HG02623 (cell line): ENCODE measurements around the gene MS4A15.

ENCODE experiments used
- ATAC-seq: cut with Tn5 transposase; IDR thresholded peaks from one replicate; pipeline ENCODE4 v1.9.1; 2021; ENCODE audit warnings: moderate library complexity; ENCODE audit not compliant: unreplicated experiment

Gene MS4A15

GRCh38 chr11:60776167-60776566, 19.5 kb downstream of the MS4A15 start:
- ATAC-seq: no peak

DNA sequence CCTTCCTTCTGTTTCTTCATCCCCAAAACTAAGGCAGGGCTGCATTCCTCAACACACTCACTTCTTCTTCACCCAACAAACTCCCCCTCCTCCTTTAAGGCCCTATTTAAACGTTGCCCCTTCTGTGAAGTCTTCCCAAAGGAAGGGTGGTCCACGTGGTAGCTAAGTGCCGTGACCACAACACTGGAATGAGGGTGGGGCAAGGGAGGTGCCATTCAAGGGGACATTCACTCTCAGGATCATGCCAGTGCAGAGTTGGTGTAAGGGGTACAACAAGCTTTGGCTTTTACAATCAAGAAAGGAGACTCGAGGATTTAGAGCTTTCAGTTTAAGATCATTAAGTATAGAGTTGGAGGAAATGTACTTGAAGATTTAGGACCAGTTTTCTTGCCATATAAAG, 20.4 kb downstream of the MS4A15 start:
- no peak for ATAC-seq

DNA sequence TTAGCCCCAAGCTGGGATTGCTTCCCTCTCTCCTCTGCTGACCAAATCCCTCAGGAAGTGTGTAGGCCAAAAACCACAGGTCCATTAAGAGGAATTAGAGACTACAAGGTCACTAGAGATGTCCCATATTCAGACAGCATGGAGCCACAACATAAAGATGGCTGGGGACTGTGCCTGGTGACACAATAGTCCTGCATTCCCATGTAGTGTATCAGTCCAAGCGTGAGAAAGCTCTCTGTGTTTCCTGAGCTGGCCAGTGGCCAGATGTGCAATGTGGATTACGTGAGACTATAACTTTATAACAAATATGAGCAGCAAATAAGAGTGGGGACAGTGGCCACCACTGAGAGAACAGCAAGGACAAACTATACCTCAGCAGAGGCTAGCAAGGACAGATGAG, 20.9 kb downstream of the MS4A15 start:
- ATAC-seq: no peak

GRCh38 chr11:60780065-60780464, 23.4 kb downstream of the MS4A15 start:
- no peak for ATAC-seq

- ATAC-seq: no peak
Measured at GRCh38 chr11:60780774-60781173, 24.1 kb downstream of the MS4A15 start.

DNA sequence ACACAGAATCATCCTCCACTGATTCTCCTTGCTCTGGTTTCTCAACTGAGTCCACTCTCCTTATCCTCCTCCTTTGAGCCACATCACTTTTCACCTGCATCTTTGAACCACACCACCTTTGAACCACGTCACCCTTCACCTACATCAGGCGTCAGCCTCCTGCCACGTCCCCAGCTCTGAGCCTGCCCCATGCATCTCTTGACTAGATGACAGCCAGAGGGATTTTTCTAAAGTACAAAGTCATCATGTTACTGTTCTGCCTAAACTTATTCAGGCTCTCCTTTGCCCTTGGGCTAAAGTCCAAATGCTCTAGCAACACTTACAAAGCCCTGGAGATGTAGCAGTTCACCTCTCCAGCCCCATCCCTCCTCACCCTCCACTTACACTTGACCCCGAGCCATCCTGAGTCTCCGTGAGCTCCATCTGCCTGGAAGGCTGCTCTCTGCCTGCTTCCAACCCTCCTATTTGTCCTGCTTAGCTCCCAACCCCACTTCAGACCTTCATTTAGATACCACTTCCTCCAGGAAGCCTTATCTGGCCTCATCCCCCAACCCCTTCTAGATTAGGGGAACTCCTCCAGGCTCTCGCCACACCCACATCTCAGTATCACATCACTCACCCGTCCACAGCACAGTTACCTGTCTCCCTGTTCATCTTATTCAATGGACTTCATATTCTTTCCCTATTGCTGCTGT, 24.8 kb downstream of the MS4A15 start:
- no peak for ATAC-seq

GRCh38 chr11:60781981-60782316, 25.3 kb downstream of the MS4A15 start:
- no peak for ATAC-seq

GRCh38 chr11:60782393-60783140, 25.9 kb downstream of the MS4A15 start:
- ATAC-seq: no peak

- ATAC-seq: no peak
Measured at GRCh38 chr11:60783141-60783484, 26.4 kb downstream of the MS4A15 start.

DNA sequence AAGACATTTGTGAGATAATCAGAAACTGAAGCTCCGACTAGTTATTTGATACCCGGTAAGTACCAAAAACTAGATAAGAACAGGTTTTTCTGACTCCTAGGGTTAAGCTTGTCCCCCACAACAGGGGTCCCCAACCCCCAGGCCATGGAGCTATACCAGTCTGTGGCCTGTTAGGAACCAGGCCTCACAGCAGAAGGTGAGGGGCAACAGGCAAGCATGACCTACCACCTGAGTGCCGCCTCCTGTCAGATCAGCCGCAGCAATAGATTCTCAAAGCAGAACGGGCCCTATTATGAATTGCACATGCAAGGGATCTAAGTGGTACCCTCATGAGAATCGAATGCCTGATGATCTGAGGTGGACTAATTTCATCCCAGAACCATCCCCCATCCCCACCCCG, 27.2 kb downstream of the MS4A15 start:
- ATAC-seq: no peak

DNA sequence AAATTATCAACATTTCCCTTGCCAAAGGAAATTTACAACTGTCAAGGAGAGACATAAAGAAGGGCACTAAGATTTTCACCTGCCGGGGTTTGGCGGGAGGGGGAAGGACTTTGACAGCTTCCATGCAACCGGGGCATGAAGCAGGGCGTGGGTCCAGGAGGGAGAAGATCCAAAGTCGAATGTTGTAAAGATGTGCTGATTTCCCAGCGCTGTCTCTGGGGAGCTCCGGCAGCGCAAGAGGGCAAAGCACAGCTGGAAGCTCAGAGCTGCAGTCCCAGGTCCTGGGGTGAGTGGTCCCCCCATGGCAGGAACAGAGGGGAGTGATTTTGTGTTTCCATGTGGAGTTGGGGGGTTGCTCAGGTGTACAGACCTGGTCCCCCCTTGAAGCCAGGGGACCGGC, 28.5 kb downstream of the MS4A15 start, which contains the start of gene MS4A10:
MS4A10 (plus strand) TSS at position 198 of the 400 bp plus-strand sequence. CDS start 5,003 bp downstream, outside the sequence.
- ATAC-seq: no peak

- no peak for ATAC-seq
Measured at GRCh38 chr11:60785806-60786361, 29.2 kb downstream of the MS4A15 start.

DNA sequence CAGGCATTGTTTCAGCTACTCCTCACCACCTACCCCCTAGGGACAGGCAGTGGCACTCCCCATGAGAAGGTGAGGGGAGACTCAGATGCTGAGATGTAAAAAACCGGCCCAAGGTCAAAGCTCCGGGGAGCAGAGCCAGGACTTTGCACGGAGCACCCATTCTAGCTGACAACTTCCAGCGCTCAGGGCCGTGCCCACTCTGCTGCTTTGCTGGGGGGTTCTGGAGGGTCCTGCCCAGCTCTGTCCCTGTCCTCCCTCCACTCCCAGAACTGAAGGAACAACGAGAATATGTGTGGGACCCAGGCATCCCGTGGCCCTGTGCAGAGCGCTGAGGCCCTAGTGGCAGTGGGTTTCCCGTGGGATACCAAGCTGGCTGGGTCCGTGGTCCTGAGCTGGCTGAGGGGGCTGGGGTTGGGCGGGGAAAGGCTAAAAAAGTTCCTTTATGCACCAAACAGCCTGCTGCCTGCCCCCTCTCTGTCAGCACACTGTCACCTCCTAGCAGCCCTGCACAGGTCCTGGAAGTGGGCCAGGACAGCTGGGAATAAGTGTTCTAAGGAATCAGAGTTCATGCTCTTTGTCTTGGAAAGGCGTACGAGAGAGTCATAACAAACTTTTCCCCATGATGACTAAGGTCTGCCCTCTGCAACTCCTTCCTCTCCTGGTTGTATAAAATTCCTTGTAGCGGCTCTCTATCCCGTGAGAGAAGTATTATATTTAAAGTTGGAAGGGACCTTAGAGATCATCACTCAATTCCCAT, 30.3 kb downstream of the MS4A15 start:
- no peak for ATAC-seq

DNA sequence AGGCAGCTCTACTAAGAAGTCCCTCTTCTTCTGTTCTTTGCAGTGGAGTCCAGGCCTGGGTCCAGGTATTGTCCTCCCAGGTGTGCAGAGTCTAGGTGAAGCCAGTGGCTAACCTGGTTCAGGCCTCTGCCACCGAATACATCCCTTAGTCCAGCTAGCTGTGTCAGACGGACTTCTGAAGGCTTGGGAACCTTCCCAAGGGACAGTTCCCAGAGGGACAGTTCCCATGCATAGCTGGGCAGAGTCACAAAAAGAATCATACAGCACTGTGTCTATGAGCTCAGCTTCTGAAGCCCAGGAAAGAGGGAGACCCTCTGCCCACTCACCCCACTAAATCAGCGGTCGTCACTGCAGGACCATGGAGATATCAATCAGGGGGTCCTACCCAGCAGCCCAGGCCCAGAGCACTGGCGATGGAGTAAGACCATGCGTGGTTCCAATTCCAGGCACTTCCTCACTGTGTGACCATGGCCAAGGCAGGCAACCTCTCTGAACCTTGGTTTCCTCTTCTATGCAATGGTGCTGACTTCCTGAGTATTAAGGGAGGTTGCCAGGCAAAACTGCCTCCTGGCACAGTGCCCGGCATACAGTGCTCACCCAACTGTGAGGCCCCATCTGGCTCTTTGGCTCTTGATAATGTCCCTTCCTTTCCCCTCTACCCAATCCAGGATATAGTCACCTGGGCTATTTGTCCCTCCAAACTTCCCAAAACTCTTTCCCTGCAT, 31.9 kb downstream of the MS4A15 start:
- no peak for ATAC-seq

DNA sequence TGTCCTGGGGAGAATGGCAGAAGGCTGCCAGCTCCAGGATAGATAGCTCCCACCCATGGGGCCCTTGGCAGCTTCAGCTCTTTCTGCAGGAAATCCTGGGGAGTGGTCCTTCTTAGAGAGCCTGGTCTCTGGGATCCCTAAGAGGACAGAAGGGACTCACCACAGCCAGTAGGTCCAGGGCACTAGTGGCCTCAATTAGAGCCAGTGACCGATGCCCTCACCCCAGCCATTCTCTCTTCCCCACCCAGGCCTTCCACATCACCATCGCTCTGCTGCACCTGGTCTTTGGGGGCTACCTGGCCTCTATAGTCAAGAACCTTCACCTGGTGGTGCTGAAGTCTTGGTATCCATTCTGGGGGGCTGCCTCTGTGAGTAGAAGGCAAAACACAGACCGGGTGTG, 34.1 kb downstream of the MS4A15 start:
- no peak for ATAC-seq

- ATAC-seq: no peak
Measured at GRCh38 chr11:60791153-60791933, 34.7 kb downstream of the MS4A15 start.

- ATAC-seq: no peak
Measured at GRCh38 chr11:60792521-60792920, 35.9 kb downstream of the MS4A15 start.

DNA sequence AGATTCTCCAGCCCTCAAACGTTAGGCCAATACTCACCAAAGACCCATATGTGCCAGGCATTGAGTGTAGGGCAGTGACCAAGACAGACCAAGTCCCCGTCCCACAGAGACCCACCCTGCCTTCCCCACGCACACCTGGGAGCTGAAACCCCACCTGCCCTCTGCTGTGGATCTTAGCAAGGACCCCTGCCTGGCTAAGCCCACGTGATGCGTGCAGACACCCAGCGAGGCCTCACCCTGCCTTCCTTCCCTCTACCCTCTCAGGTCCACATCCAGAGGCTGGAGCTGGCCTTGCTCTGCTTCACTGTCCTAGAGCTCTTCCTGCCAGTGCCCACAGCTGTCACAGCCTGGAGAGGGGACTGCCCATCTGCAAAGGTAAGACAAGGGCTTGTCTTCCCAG, 38.6 kb downstream of the MS4A15 start:
- no peak for ATAC-seq

DNA sequence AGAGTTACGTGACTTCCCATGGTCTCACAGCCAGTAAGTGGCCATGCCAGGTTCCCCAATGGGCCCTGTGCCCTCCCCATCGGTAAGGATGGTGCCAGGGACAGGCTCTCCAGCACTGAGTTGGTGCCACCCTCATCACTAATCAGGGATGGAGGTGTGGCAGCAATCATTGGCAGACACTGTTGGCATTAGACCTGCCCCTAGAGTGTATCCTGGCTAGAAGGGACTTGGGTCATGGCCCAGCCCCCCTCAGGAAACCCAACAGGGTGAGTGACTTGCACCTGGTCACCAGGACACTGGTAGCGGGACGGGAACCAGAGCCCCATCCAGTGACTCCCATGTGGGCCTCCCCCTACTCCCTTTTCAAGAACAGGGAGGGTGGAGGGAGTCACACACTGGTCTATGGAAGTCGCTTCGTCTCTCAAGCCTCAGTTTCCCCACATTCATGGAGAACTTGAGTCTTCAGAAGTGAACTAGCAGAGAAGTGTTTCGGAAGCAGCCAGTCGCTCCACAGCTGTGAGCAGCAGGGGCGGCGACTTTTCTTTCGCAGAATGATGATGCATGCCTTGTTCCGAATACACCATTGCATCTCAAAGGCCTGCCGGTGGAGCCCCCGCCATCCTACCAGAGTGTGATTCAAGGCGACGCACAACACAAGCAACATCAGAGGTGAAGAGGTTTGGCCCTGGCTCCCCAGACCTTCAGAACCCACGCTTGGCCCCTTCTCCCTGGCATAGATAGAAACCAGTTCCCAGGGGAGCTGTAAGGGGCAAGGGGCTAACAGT, 41.4 kb downstream of the MS4A15 start:
- no peak for ATAC-seq
